ENCODE data around the gene MUC2.

Gene MUC2

GRCh38 chr11:1073261-1073724, 1.4 kb upstream of the MUC2 start:
- no peak for DNase-seq

- DNase-seq: no peak
These were observed 827 bp upstream of the MUC2 start for GRCh38 chr11:1073851-1074243.

GRCh38 chr11:1075341-1075911, 752 bp downstream of the MUC2 start:
- DNase-seq: no peak

GRCh38 chr11:1076061-1076665, 1.5 kb downstream of the MUC2 start:
- no peak for DNase-seq

GRCh38 chr11:1077033-1077416, 2.4 kb downstream of the MUC2 start:
- DNase-seq: no peak

GRCh38 chr11:1077417-1078119, 2.9 kb downstream of the MUC2 start:
- no peak for DNase-seq

GRCh38 chr11:1078191-1078601, 3.5 kb downstream of the MUC2 start:
- DNase-seq: no peak

GRCh38 chr11:1081601-1082311, 7.1 kb downstream of the MUC2 start:
- no peak for DNase-seq

- no peak for DNase-seq
These were observed 7.7 kb downstream of the MUC2 start for GRCh38 chr11:1082346-1082727.

GRCh38 chr11:1082728-1083620, 8.3 kb downstream of the MUC2 start:
- no peak for DNase-seq

- no peak for DNase-seq
These were observed 9.2 kb downstream of the MUC2 start for GRCh38 chr11:1083621-1084551.

GRCh38 chr11:1084561-1085439, 10.1 kb downstream of the MUC2 start:
- DNase-seq: no peak

GRCh38 chr11:1085440-1086170, 10.9 kb downstream of the MUC2 start:
- DNase-seq: no peak

GRCh38 chr11:1086171-1087102, 11.8 kb downstream of the MUC2 start:
- no peak for DNase-seq

GRCh38 chr11:1087279-1087960, 12.7 kb downstream of the MUC2 start:
- no peak for DNase-seq

GRCh38 chr11:1087961-1088926, 13.6 kb downstream of the MUC2 start:
- DNase-seq: no peak
